HG03469 (cell line): Measurements from ENCODE around the gene BCL2.
A peak's percentile ranks its signal among the peaks of the same experiment; 100 is the strongest.
"Not testable (repeated sequence)": the region's sequence is repeated elsewhere in the genome, so short reads cannot be mapped to it uniquely, and the experiment has no call there.

Experiments
- ATAC-seq: cut with Tn5 transposase; IDR thresholded peaks from one replicate; pipeline ENCODE4 v1.9.1; 2021; ENCODE audit warnings: mild to moderate bottlenecking, moderate library complexity, moderate number of reproducible peaks; ENCODE audit not compliant: unreplicated experiment

The BCL2 gene

DNA sequence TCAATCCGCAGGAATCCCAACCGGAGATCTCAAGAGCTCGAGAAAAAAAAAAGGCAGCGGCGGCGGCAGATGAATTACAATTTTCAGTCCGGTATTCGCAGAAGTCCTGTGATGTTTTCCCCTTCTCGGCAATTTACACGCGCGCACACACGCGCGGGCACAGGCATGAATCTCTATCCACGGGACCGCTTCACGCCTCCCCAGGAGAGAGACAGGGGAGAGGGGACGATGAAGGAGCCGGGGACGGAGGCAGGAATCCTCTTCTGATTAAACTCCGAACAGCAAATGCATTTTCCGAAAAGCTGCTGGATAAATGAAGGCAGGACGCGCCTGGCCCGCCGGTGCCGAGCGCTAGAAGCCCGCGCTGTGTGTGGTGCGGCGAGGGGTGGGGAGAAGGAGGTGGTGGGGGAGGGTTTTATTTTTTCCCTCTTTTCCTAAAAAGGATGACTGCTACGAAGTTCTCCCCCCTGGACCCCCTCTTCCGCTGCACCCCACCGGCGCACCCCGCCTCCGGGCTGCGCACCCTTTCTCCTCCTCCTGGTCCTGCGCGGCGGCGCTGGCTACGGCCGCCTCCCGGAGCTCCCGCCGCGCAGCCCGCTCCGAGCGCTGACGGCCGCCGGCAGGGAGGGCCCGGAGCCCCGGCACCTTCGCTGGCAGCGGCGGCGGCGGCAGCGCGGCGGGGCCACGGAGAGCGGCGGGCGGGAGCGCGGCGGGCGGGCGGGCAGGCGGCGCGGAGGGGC is at the start of gene BCL2:
Gene BCL2 (minus strand): TSS at position 387 of the 740 bp plus-strand sequence.
- ATAC-seq = no peak

DNA sequence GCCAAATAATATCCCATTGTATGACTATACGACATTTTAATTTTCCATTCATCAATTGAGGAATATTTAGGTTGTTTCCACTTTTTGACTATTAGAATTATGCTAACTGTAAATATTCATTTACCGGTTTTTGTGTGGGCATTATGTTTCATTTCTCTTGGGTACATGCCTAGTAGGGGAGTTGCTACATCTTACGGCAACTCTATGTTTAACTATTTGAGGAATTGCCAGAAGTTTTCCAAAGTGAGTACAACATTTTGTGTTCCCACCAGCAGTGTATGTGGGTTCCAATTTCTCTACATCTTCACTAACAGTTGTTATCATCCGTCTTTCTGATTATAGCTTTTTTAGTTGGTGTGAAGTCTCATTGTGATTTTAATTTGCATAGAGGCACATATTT is 49.0 kb upstream of the BCL2 start:
- no peak for ATAC-seq

DNA sequence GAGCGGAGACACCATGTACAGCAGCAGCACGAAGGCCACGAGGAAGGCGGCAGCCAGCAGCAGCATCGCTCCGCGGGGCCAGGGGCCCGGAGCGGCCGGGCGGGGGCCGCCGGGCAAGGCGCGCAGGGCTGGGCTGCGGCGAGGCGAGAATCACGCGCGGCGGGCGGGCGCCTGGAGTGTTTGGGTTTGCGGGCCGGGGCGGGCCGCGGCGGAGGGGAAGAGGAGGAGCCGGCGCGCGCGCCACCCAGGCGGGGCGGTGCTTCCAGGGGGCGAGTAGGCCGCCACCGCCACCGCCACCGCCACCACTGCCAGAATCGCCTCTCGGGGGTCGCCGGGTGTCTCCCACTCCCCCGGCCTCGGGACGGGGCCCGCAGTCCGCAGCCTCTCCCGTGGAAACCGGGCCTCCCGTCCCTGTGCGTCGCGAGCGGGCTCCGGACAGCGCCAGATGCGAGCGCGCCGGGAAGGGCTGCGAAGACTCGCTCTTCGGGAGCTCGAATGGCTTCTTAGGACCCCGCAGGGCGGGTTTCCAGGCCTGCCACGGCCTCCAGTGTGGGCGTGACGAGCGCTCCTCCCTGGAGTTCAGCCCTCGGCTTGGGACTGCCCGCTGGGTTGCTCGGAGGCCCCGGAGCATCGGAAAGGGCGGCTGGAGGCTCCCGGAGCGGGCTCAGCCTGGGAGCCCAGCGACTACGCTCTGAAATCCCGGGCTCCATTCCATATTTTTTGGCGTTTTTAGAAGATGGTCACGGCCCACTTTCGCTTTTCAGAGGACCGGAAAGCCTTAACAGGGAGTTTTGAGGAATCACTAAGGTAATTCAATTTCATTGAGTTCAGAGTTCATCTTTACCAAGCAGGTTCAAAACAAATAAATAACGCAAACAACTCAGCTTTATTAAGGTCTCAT is 47.7 kb upstream of the BCL2 start, which contains the start of gene KDSR:
Gene KDSR (minus strand): TSS at position 154 of the 901 bp plus-strand sequence. CDS start 88 bp downstream, at position 66.
- peak; percentile 75 for ATAC-seq

DNA sequence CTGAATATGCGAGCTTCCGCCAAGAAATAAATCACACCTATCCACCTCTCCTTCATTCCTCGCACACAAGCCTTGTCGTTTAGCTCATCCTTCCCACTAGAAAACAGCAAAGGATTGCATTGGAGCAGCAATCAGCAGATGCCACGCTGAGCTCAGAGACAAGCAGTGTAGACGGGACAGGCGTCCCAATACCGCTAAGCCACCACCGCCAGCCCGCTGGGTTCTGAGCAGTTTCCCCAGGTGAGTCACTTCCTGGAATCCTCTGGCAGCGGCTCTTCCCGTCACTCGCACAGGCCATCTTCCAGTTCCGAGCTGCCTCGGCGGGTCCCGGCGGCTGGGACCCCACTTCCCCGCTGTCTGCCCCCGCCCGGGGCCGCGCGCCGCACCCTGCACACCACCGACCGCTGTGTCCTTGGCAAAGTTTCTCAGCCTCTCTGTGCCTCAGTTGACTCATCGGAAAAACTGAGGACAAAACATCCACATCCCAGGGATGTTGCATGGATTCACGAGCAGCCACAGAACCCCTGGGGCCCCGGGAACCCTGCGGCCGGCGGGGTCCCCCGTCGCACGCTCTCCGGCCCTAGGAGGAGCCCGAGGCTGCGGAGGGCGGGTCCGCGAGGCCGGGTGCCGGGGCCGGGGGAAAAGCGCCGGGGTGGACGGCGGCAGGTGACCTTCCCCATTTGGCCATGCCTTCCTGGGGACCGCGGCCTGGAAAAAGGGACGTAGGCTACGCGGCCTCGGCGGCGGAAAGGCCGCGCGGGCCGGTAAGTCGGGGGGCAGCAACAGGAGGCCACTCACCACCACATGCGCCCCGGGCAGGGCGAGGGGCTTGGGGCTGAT is 46.9 kb upstream of the BCL2 start:
- peak; percentile 7 for ATAC-seq

DNA sequence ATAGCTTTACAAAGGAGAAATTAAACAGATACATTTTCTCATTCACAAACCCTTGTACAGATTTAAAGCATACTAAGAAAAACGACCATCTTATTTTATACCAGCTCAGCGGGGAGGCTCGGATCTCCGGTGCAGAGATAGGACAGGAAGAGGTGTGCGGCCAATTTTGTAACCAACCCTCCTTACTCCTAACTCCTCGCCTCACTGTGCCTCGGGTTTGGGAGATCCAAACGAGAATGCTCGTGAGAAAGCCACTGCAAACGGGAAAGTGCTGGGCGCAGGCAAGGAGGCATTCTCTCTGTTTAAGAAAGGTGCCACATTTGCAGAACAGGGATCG is 46.3 kb upstream of the BCL2 start:
- no peak for ATAC-seq

DNA sequence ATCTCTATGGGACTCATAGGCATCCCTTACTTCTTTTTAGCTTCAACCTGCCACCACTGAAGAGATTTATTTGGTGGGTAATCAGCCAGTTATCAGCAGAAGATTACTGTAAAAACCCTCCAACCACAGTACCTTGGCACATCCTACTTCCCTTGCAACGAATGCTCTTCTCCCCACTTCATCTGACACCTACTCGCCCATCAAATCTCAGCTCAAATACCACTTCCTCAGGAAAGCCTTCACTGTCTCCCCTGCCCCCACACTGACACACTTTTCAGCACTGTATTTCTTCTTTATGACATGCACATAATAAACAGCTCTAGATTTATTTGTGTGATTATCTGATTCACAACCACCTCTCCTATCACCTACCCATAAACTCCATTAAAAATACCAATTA is 44.4 kb upstream of the BCL2 start:
- ATAC-seq = no peak

DNA sequence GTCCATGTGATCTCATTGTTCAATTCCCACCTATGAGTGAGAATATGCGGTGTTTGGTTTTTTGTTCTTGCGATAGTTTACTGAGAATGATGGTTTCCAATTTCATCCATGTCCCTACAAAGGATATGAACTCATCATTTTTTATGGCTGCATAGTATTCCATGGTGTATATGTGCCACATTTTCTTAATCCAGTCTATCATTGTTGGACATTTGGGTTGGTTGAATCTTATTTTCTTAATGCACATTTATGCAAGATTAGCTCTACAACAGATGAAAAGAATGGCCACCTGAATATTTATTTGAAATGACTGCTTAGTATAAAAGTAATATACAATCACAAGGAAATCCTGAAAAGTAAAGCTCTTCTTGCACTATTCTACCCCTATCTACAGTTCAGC is 43.9 kb upstream of the BCL2 start:
- ATAC-seq = not testable (repeated sequence)

DNA sequence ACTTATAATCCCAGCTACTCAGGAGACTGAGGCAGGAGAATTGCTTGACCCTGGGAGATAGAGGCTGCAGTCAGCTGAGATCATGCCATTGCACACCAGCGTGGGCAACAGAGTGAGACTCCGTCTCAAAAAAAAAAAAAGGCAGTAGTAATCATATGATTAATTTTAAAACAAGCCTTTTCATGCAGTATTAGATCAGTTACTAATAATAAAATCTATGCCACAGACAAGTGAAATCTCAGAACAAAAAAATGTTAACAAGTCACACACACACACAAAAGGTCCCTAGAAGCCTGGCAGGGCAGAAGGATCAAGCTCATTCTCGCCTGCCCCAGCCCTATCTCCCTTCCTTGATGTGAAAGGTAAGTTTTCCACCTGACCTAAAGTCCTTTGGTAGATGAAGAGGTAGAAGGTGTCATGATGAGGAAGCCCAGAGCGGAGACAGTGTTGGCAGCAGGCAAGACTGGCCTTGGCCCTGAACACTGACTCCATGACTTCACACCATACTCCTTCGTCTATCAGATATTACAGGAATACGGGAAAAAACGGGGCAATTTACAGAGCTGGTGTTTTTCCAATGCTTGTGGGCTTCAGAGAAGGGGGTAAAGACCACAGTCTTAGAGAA is 36.8 kb upstream of the BCL2 start:
- ATAC-seq = no peak

DNA sequence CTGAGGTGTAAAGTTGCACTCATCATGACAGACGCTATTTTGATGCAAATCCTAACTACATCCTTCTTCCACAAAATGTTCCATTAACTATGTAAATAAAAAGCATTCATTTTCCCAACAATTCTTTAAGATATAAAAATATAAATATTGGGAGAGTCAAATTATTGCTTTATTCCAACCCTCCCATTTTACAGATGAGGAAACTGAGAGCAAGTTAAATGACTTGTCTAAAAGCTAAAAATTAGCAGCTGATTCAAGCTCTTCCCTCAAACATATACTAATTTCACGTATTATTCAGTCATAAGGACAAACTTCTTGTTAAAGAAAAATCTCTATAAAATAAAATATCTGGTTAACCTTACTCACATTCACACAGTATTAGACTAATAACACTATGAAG is 30.7 kb upstream of the BCL2 start:
- no peak for ATAC-seq

DNA sequence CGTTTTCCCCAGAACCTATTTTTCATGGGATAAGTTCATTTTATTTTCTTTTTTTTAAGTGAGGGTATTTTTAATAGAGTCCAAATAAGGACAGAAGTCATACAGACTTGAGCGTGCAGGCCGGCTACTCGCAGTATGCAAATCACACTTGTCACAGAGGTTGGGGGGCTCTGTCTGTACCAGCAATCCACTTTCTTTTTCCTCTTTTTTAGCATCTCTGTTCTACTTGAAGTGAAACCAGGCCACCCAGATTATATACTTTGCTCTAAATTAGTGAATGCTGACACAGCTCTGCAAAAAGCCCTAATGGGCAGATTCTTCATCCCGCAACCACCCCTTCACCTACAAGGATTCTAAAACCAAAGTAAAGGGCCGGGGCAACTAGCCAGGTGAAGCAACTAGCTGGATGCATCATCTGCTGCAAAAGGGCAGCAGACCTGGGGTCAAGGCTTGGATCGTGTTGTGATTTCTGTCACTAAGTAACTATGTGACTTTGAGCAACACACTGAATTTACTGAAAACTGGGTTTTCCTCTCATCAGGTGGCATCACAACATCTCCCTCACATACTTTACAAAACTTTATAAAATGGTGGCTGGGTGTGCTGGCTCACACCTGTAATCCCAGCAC is 29.1 kb upstream of the BCL2 start:
- no peak for ATAC-seq

DNA sequence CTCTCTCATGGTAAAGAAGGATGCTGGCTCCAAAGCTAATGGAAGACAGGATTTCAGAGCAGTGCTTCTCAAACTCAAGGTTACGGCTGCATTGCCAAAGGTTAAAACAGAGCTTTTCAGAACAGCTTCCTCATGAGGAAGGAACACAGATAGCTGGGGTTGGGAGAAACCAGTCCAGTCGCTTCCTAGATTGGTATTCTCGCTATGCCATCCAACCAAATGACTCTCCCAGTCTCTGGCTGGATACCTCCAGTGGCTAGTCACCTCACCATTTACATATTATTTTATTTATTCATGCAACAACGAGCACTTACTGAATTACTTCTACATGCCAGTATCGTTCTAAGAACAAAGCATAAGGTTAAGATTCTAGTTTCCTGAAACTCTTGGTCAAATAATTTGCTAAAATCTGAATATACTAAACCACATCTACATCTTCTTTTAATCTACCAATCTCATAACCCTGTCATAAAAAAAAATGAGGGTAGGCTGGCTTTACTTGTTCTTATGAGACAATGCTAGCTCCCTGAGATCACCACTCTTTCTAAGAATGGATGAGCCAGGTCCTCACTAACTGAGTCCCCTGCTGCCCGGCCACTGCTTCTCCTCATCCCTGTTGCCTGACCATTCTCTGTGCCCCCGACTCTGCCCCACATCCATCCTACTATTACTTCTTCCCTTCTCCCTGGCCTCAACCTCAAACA is 27.1 kb upstream of the BCL2 start:
- no peak for ATAC-seq

DNA sequence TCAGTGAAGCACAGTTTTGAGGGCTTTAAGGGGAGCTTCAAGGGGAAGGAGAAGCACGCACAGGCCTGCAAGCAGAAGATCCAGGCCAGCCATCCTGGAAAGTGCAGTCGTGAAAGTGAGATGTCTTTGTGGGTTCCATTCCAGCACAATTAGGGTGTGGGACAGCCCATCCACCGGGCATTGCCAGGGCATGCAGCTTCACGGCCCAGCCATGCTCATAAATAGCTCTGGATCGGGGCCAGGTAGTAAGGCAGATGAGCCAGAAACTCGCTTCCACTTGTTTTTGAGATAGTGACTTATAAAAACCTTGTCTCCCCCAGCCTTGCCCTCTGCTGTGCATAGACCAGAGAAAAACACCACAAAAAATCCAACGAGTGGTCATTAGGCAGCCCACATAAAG is 26.5 kb upstream of the BCL2 start:
- no peak for ATAC-seq

DNA sequence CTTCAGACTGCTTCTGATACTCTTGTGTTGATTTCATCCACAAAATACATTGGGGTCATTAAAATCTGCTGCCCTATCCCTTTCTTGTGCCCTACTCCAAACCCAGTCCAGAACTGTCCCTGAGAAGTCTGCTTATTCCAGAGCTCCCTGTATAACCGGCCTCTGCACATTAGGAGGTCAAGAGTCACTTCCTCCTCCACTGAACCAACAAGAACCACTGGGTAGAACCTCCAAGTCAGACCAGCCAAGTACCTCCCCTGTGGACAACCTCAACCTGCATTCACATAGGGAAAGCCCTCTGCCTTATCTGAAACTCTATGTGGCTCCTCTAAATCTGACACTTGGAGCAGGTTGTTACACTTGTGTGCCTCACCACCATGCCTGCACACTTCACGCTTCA is 25.3 kb upstream of the BCL2 start:
- ATAC-seq = no peak

DNA sequence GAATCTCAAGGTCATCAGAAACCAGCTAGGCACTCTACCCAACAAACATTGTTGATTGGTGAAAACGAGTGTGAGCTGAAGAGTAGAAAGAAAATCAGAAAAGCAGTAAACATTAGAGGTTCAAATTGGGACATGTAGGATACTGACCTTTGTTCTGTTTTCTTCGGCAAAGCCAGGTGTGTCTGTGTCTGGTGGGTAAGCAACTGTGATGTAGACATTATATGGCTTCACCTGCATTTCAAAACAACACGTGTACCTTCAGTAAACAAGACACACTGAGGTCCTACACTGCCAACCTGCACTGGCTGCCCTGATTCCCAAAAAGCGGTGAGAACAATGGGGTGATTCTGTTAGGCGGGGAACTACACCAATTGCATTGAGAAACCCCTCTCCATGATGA is 24.7 kb upstream of the BCL2 start:
- no peak for ATAC-seq

DNA sequence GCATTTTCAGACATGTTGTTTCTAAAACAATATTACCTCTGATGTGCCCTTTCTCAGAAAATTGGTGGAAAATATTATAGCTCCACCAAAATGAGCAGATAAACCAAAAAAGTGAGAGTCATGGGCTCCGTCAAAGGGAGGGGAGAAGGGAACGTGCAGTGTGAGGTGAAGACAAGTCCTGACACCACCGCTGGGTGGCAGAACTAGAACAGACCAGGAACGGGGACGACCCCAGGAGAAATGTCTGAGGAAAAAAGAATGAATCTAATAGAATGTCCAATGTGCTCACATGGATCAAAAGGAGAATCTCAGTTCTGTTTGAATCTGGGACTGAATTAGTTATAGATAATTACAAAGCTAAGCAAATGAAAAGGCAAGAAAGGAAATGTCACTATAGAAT is 22.6 kb upstream of the BCL2 start:
- no peak for ATAC-seq

DNA sequence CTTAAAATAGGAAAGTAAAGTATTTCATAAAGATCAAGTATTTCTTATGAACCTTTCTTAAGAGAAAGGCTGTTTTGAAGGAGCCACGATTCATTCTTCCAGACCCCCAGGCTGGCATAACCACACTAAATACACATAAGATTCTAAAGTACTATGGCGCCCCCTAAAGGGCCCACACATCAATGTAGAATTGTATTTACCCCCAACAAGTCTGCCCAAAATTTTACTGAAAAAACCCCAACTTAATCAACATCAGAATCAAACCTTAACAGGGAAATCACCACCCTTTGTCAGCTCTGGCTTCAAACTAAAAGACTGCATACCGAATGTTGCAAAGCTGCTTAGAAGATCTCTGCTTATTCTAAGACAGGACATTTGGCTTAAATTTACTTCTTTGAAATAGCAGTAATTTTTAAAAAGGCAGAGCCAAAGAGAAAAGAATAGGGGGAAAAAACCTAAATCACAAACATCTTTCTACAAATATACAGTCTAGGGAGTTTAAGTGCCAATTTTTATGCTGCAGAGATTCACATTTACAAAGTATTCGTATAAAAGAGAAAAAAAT is 20.4 kb upstream of the BCL2 start:
- no peak for ATAC-seq

DNA sequence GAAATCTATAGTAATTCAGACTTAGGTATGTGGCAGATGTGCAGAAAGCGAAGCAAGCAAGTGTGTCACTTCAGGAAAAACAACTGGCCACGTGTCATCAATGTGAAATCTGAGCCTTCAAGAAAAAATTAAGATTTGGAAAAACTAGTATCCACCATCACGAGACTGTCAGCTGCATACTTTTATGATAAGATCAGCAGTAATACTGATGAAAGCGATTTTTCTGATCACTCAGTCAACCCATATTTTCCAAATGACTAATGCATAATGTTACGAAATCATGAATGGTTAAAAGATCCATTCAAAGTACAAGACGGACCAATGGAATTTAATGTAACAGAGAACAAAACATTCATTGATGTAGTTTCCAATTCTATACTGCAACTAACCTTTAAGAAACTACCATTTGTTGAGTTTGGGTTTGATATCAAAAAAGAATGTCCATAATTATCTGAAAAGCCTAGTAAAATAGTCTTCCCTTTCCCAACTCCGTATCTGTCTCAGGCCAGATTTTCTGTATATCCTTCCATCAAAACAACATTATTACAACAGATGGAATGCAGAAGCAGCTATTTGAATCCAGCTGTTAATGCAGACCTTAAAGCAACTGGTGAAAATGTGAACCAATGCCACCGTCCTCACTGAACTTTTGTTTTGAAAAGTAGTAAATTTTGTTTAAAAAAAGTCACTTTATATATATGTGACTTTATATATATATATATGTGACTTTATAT is 17.0 kb upstream of the BCL2 start:
- no peak for ATAC-seq

DNA sequence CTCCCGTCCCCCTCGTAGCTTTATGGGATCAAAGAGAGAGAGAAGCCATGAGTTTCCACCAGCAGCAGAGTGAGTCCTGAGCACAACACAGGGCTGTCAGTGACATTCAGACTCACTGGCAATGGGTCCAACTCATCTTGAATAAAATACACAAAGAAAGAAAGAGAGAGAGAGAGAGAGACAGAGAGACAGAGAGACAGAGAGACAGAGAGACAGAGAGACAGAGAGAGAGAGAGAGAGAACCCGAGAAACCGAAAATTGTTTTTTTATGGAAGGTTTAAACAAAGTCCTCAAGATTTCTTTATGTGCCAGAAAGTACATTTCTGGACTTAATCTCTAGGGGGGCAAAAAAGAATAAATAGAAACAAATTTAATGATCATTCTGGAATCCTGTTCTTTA is 11.5 kb upstream of the BCL2 start:
- no peak for ATAC-seq
